BE2C (cell line): ENCODE data around the gene NDUFS6.

ENCODE experiments used
- DNase-seq: peaks from one replicate; pipeline ENCODE4 v3.0.0-alpha.2; 2020
- H3K27me3 ChIP-seq: fragments of 250-450 bp; sonication (Bioruptor Pico); 2 replicates; pipeline ENCODE4 v1.5.1; 2020; ENCODE audit warnings: mild to moderate bottlenecking
- H3K36me3 ChIP-seq: fragments of 250-450 bp; sonication (Bioruptor Pico); 2 replicates; pipeline ENCODE4 v1.5.1; 2020; ENCODE audit warnings: mild to moderate bottlenecking
- H3K4me1 ChIP-seq: fragments of 250-450 bp; sonication (Bioruptor Pico); 2 replicates; pipeline ENCODE4 v1.5.1; 2020
- H3K4me3 ChIP-seq: 2 replicates; pipeline ENCODE4 v1.5.1; 2011; ENCODE audit warnings: low read depth, low read length
- H3K9me3 ChIP-seq: fragments of 250-450 bp; sonication (Bioruptor Pico); 2 replicates; pipeline ENCODE4 v1.5.1; 2020
- CTCF ChIP-seq: IDR thresholded peaks from 2 replicates; pipeline ENCODE4 v1.5.1; 2012; ENCODE audit warnings: mild to moderate bottlenecking, low read depth, low read length

The NDUFS6 gene

GRCh38 chr5:1847056-1847455 lies 45.8 kb downstream of the NDUFS6 start:
- H3K9me3 ChIP-seq, result no peaks in the 10 kb centered on the region
- TF ChIP-seq CTCF, result no peak
- peaks cover 36% of the 10 kb centered on the region for H3K27me3 ChIP-seq
- no peaks in the 10 kb centered on the region for H3K4me1 ChIP-seq
- H3K36me3 ChIP-seq, result no peaks in the 10 kb centered on the region
- no peak for DNase-seq
- no peak overlapping the region for H3K4me3 ChIP-seq

GRCh38 chr5:1847611-1848010 lies 46.4 kb downstream of the NDUFS6 start:
- H3K36me3 ChIP-seq, result no peaks in the 10 kb centered on the region
- H3K4me3 ChIP-seq, result no peak overlapping the region
- peaks cover 35% of the 10 kb centered on the region for H3K27me3 ChIP-seq
- no peaks in the 10 kb centered on the region for H3K4me1 ChIP-seq
- DNase-seq, result no peak
- H3K9me3 ChIP-seq, result no peaks in the 10 kb centered on the region
- TF ChIP-seq CTCF, result no peak

- TF ChIP-seq CTCF, result no peak
- no peak for DNase-seq
- Histone ChIP-seq H3K36me3 (no peaks in the 10 kb centered on the region), H3K4me3 (no peak overlapping the region), H3K9me3 (no peaks in the 10 kb centered on the region), H3K4me1 (no peaks in the 10 kb centered on the region), H3K27me3 (peaks cover 57% of the 10 kb centered on the region)
Observed at GRCh38 chr5:1850324-1851154, 49.3 kb downstream of the NDUFS6 start.

GRCh38 chr5:1851290-1851934 lies 50.2 kb downstream of the NDUFS6 start:
- H3K36me3 ChIP-seq, result no peaks in the 10 kb centered on the region
- no peak for TF ChIP-seq CTCF
- no peaks in the 10 kb centered on the region for H3K4me1 ChIP-seq
- peaks cover 65% of the 10 kb centered on the region for H3K27me3 ChIP-seq
- H3K9me3 ChIP-seq, result no peaks in the 10 kb centered on the region
- no peak for DNase-seq
- no peak overlapping the region for H3K4me3 ChIP-seq

GRCh38 chr5:1852324-1852947 lies 51.2 kb downstream of the NDUFS6 start:
- Histone ChIP-seq H3K27me3 (peaks cover 75% of the 10 kb centered on the region), H3K9me3 (no peaks in the 10 kb centered on the region), H3K4me3 (no peak overlapping the region), H3K36me3 (no peaks in the 10 kb centered on the region), H3K4me1 (no peaks in the 10 kb centered on the region)
- DNase-seq, result no peak
- no peak for TF ChIP-seq CTCF
